HL-60 (cell line): ENCODE data around the gene CPNE6.
A peak's percentile ranks its signal among the peaks of the same experiment; 100 is the strongest.

Experiments used
- CTCF ChIP-seq: IDR thresholded peaks from one replicate; pipeline ENCODE4 v1.5.1; 2011; ENCODE audit warnings: low read length, control low read depth, inconsistent platforms; ENCODE audit not compliant: insufficient read depth
- POLR2AphosphoS5 ChIP-seq: IDR thresholded peaks from 2 replicates; pipeline ENCODE4 v1.6.1; 2012; ENCODE audit warnings: low read depth
- REST ChIP-seq: IDR thresholded peaks from 2 replicates; pipeline ENCODE4 v1.6.1; 2012; ENCODE audit warnings: low read depth; ENCODE audit not compliant: insufficient replicate concordance

DNA sequence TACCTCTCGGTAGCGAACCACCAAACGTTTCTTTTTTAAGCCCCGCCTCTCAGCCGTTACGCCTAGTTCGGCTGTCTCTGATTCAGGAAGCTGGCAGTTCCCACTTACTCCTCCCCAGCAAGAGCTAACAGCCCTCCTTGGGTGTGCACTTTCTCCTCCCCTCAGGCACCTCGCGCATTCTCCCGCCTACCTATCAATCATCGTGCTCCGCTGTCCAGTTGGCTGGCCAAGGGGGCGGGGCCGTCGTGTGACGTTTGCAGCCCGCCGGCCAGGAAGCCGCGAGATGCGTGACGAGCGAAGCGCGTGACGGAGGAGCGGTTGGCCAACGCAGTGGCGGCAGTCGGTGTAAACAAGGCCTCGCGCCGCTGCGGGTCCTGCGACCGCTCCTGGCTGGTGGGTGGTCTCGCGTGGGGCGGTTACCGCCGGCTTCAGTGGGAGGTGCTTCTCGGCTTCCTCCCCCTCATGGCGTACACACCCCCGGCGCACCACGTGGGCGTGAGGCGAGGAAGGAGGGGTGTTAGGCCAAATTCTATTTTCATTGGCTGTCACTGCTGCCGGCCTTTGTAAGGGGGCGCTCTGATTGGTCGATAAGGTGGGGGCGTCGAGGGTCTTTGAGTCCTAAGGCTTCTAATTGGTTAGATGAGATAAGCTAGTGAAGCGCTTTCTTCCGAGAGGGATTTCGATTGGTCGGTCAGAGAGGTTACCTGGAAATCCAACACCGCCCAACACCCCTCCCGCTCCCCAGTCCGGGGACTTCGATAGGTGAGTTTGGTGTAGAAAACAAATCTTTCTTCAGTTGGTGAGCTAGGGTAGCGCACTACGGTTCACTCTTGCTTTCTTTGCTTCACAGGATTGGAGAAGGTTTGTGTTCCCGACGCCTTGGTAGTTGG, 43.4 kb downstream of the CPNE6 start, which contains the start of the genes DCAF11 and NRL:
- TF ChIP-seq CTCF (no peak), POLR2AphosphoS5 (peak; percentile 72; the same call in 1 of the 2 replicates), REST (no peak)
